ENCODE data around the gene GFY.
A peak's percentile ranks its signal among the peaks of the same experiment; 100 is the strongest.

GFY gene

GRCh38 chr19:49395581-49396407 lies 29.4 kb upstream of the GFY start:
- Histone ChIP-seq H3K4me3 (ENCODE audit: low read depth, low read length) (no peak overlapping the region), H3K36me3 (ENCODE audit: control insufficient read depth, insufficient read depth, low read length) (no peaks in the 10 kb centered on the region), H3K9ac (ENCODE audit: low read depth, low read length) (no peak overlapping the region), H3K4me1 (ENCODE audit: control insufficient read depth, insufficient read depth, low read length) (no peaks in the 10 kb centered on the region), H3K9me3 (ENCODE audit: control insufficient read depth, insufficient read depth, low read length) (no peaks in the 10 kb centered on the region), H3K27me3 (ENCODE audit: control insufficient read depth, insufficient read depth, low read length) (peaks cover 8% of the 10 kb centered on the region)

- H3K9me3 ChIP-seq (ENCODE audit: control insufficient read depth, insufficient read depth, low read length): no peaks in the 10 kb centered on the region
- peaks cover 8% of the 10 kb centered on the region for H3K27me3 ChIP-seq (ENCODE audit: control insufficient read depth, insufficient read depth, low read length)
- no peak overlapping the region for H3K4me3 ChIP-seq (ENCODE audit: low read depth, low read length)
- H3K9ac ChIP-seq (ENCODE audit: low read depth, low read length): no peak overlapping the region
- no peaks in the 10 kb centered on the region for H3K4me1 ChIP-seq (ENCODE audit: control insufficient read depth, insufficient read depth, low read length)
- no peaks in the 10 kb centered on the region for H3K36me3 ChIP-seq (ENCODE audit: control insufficient read depth, insufficient read depth, low read length)
Observed at GRCh38 chr19:49396738-49397505, 28.3 kb upstream of the GFY start.

- Histone ChIP-seq H3K27me3 (ENCODE audit: control insufficient read depth, insufficient read depth, low read length) (peaks cover 2% of the 10 kb centered on the region), H3K4me3 (ENCODE audit: low read depth, low read length) (no peak overlapping the region), H3K9me3 (ENCODE audit: control insufficient read depth, insufficient read depth, low read length) (no peaks in the 10 kb centered on the region), H3K4me1 (ENCODE audit: control insufficient read depth, insufficient read depth, low read length) (no peaks in the 10 kb centered on the region), H3K36me3 (ENCODE audit: control insufficient read depth, insufficient read depth, low read length) (no peaks in the 10 kb centered on the region), H3K9ac (ENCODE audit: low read depth, low read length) (no peak overlapping the region)
Observed at GRCh38 chr19:49398001-49398615, 27.1 kb upstream of the GFY start.

DNA sequence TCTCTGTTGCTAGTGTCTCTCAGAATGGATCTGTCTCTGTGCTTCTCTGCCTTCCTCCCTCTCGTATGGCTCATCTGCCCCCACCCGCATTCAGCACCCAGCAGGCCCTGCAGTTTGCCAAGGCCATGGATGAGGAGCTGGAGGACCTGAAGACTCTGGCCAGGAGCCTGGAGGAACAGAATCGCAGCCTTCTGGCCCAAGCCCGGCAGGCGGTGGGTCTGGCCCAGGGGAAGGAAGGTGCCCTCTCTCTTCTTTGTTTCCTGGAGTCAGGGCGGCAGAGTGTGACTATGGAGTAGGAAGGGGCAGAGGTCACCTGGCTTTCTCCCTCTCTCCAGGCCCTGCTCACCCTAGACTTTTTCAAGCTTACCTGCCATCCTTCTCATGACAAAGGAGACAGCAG lies 26.3 kb upstream of the GFY start:
- Histone ChIP-seq H3K4me3 (ENCODE audit: low read depth, low read length) (no peak overlapping the region), H3K27me3 (ENCODE audit: control insufficient read depth, insufficient read depth, low read length) (peaks cover 2% of the 10 kb centered on the region), H3K9me3 (ENCODE audit: control insufficient read depth, insufficient read depth, low read length) (no peaks in the 10 kb centered on the region), H3K9ac (ENCODE audit: low read depth, low read length) (no peak overlapping the region), H3K4me1 (ENCODE audit: control insufficient read depth, insufficient read depth, low read length) (peaks cover 6% of the 10 kb centered on the region), H3K36me3 (ENCODE audit: control insufficient read depth, insufficient read depth, low read length) (no peaks in the 10 kb centered on the region)

GRCh38 chr19:49400029-49400428 lies 25.2 kb upstream of the GFY start:
- no peak overlapping the region for H3K4me3 ChIP-seq (ENCODE audit: low read depth, low read length)
- H3K9ac ChIP-seq (ENCODE audit: low read depth, low read length): no peak overlapping the region
- no peaks in the 10 kb centered on the region for H3K9me3 ChIP-seq (ENCODE audit: control insufficient read depth, insufficient read depth, low read length)
- H3K4me1 ChIP-seq (ENCODE audit: control insufficient read depth, insufficient read depth, low read length): peaks cover 12% of the 10 kb centered on the region
- no peaks in the 10 kb centered on the region for H3K36me3 ChIP-seq (ENCODE audit: control insufficient read depth, insufficient read depth, low read length)
- peaks cover 2% of the 10 kb centered on the region for H3K27me3 ChIP-seq (ENCODE audit: control insufficient read depth, insufficient read depth, low read length)

DNA sequence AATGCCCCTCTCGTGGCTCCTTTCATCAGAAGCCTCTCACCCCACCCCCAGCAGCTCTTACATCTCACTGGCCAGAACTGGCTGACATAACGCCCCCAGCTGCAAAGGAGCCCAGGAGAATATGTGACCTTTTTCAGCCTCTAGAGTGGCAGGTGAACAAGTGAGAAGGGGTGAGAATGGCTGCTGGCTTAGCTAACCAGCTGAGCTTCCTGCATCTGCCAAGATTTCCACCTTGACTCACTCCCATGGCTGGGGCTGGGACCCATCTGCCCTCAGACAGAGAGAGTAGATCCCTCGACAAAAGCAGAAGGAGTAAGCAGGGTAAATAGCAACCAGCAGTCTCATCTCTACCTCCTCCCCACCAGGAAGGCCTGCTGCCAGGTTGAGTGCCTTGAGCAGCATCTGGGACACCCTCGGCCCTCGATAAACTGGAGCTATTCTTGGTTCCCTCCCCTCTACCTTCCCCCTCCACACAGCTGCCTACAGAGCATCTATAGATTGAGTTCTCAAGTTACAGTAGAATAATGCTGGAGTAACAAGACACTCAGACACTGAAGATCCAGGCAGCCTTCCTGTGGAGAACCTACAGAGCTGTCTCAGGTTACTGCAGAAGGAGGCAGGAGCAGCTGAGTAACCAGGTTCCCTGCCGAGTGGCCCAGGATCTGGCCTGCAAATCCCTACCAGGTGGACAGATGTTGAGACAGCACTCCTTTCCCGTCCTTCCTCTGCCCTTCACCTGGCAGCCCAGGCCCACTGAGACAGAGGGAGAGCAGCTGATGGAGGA lies 21.6 kb upstream of the GFY start:
- H3K9me3 ChIP-seq (ENCODE audit: control insufficient read depth, insufficient read depth, low read length): no peaks in the 10 kb centered on the region
- no peaks in the 10 kb centered on the region for H3K27me3 ChIP-seq (ENCODE audit: control insufficient read depth, insufficient read depth, low read length)
- H3K4me1 ChIP-seq (ENCODE audit: control insufficient read depth, insufficient read depth, low read length): peaks cover 12% of the 10 kb centered on the region
- H3K4me3 ChIP-seq (ENCODE audit: low read depth, low read length): peak overlapping the region; percentile 27
- peak overlapping the region; percentile 16 for H3K9ac ChIP-seq (ENCODE audit: low read depth, low read length)
- H3K36me3 ChIP-seq (ENCODE audit: control insufficient read depth, insufficient read depth, low read length): no peaks in the 10 kb centered on the region

DNA sequence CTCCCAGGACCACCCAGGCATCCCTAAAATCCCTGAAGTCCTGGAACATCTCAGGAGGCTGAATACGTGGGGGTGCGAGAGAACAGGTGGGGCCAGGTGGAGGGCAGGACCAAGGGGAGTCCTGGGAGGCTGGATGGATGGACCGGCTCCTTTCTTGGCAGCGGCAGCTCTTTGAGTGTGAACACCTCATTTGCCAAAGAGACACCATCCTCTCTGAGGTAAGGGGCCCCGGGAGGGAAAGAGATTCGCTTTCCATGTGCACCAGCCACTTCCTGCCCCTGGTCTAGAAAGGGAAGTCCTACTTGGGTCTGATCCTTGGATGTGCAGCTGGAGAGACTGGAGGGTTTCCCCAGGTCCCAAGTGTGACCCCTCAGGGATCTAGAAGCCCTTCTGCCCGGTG lies 18.1 kb upstream of the GFY start:
- Histone ChIP-seq H3K9me3 (ENCODE audit: control insufficient read depth, insufficient read depth, low read length) (no peaks in the 10 kb centered on the region), H3K4me3 (ENCODE audit: low read depth, low read length) (no peak overlapping the region), H3K4me1 (ENCODE audit: control insufficient read depth, insufficient read depth, low read length) (peaks cover 12% of the 10 kb centered on the region)

DNA sequence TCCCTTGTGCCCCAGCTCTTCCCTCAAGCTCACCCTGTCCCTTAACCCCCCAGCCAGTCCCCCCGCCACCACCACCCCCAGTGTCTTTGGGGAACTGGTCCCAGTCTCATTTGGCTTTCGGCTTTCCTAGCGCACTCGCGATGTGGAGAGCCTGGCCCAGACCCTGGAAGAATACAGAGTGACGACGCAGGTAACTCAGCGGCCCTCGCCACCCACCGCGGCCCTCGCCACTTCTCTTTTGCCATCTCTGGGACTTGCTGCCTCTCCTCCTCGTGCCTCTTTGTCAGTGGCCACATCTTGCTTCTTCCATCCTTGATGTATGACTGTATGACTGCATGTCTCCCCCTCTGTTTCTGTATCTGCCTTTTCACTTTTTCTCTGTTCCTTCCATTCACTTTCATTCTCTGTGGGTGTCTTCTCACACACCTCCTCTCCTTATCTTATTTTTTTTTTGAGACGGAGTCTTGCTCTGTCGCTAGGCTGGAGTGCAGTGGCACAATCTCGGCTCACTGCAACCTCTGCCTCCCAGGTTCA lies 17.6 kb upstream of the GFY start:
- Histone ChIP-seq H3K9ac (ENCODE audit: low read depth, low read length) (no peak overlapping the region), H3K9me3 (ENCODE audit: control insufficient read depth, insufficient read depth, low read length) (no peaks in the 10 kb centered on the region), H3K4me3 (ENCODE audit: low read depth, low read length) (no peak overlapping the region), H3K36me3 (ENCODE audit: control insufficient read depth, insufficient read depth, low read length) (no peaks in the 10 kb centered on the region), H3K27me3 (ENCODE audit: control insufficient read depth, insufficient read depth, low read length) (no peaks in the 10 kb centered on the region), H3K4me1 (ENCODE audit: control insufficient read depth, insufficient read depth, low read length) (peaks cover 12% of the 10 kb centered on the region)

More for the DNA sequence above, 18.1 kb upstream of the GFY start:
- no peaks in the 10 kb centered on the region for H3K27me3 ChIP-seq (ENCODE audit: control insufficient read depth, insufficient read depth, low read length)
- H3K36me3 ChIP-seq (ENCODE audit: control insufficient read depth, insufficient read depth, low read length): no peaks in the 10 kb centered on the region
- H3K9ac ChIP-seq (ENCODE audit: low read depth, low read length): no peak overlapping the region

DNA sequence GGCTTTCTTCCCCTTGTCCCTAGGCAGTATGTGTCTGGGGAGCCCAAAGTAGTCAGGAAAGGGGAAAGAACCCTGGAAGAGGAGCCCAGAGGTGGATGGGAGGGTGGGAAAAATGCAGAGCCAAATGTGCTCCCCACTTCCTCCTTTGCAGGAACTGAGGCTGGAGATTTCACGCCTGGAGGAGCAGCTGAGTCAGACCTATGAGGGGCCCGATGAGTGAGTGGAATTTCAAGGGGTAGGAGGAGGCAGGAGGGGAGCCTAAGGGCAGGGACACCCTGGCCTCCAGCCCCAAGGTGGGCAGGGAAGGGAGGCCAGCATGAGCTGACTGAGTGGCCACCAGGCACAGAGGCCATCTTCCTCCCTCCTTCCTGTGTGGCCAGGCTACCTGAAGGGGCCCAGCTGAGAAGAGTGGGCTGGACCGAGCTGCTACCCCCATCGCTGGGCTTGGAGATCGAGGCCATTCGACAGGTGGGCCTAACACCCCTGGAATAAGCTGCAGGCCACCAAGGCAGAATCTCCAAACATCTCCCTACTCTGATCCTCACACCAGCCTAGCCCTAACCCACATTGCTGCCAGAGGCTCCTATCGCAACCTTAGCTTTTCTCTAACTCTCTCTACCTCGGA lies 16.3 kb upstream of the GFY start:
- no peak overlapping the region for H3K9ac ChIP-seq (ENCODE audit: low read depth, low read length)

DNA sequence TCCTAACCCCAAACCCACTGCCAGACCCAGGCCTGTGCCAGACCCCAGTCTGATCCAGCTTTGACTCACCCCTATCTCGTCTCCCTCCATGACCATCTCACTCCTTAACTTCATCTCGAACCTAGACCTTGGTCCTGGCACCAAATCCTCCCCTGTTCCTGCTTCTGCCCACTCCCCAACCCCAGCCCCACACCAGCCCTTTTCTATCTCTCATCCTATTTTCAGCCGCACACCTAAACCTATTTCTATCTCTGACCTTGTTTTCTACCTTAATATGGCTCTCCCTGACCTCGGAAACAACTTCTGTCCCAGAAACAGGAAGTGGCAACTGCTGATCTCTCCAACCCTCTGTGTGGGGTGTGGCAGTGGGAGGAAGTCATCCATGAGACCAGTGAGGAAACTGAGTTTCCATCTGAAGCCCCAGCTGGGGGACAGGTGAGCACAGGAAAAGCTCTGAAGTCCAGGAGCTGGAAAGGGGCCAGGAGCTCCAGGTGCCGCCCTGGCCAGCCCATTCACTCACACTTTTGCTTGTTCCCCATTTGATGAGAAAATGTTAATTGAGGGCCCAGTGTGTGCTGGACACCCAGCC lies 15.7 kb upstream of the GFY start:
- H3K9ac ChIP-seq (ENCODE audit: low read depth, low read length): no peak overlapping the region
- H3K4me1 ChIP-seq (ENCODE audit: control insufficient read depth, insufficient read depth, low read length): peaks cover under 1% of the 10 kb centered on the region

More for the DNA sequence above, 16.3 kb upstream of the GFY start:
- no peaks in the 10 kb centered on the region for H3K36me3 ChIP-seq (ENCODE audit: control insufficient read depth, insufficient read depth, low read length)
- H3K9me3 ChIP-seq (ENCODE audit: control insufficient read depth, insufficient read depth, low read length): no peaks in the 10 kb centered on the region
- no peaks in the 10 kb centered on the region for H3K27me3 ChIP-seq (ENCODE audit: control insufficient read depth, insufficient read depth, low read length)
- no peak overlapping the region for H3K4me3 ChIP-seq (ENCODE audit: low read depth, low read length)
- H3K4me1 ChIP-seq (ENCODE audit: control insufficient read depth, insufficient read depth, low read length): peaks cover 6% of the 10 kb centered on the region

More for the DNA sequence above, 15.7 kb upstream of the GFY start:
- Histone ChIP-seq H3K36me3 (ENCODE audit: control insufficient read depth, insufficient read depth, low read length) (no peaks in the 10 kb centered on the region), H3K9me3 (ENCODE audit: control insufficient read depth, insufficient read depth, low read length) (no peaks in the 10 kb centered on the region), H3K27me3 (ENCODE audit: control insufficient read depth, insufficient read depth, low read length) (no peaks in the 10 kb centered on the region), H3K4me3 (ENCODE audit: low read depth, low read length) (no peak overlapping the region)
